Neural cell (in vitro differentiated cells): Measurements from ENCODE around the gene KCNK18.

Experiments
- CTCF ChIP-seq: fragments of 450-650 bp; IDR thresholded peaks from 2 replicates; pipeline ENCODE4 v1.5.1; 2014; ENCODE audit warnings: antibody characterized with exemption, mild to moderate bottlenecking, moderate library complexity; ENCODE audit not compliant: poor library complexity, severe bottlenecking
- POLR2AphosphoS5 ChIP-seq: IDR thresholded peaks from 2 replicates; pipeline ENCODE4 v1.6.1; 2012
- REST ChIP-seq: IDR thresholded peaks from 2 replicates; pipeline ENCODE4 v1.6.1; 2012; ENCODE audit warnings: borderline replicate concordance

GRCh38 chr10:117248750-117249465 lies 51.6 kb downstream of the KCNK18 start:
- TF ChIP-seq CTCF = no peak
- no peak for TF ChIP-seq POLR2AphosphoS5
- no peak for TF ChIP-seq REST
